Measurements from ENCODE around the gene SNCB. TPM values are rescaled to one million over a fixed set of nuclear protein-coding genes. Genes with fewer than 3 reads are reported as not detected.

Gene SNCB
- total and polyA plus RNA-seq, 2 of the 4 experiments (the other 2 are of a cell fraction): 0.41 TPM; not detected in 1

DNA sequence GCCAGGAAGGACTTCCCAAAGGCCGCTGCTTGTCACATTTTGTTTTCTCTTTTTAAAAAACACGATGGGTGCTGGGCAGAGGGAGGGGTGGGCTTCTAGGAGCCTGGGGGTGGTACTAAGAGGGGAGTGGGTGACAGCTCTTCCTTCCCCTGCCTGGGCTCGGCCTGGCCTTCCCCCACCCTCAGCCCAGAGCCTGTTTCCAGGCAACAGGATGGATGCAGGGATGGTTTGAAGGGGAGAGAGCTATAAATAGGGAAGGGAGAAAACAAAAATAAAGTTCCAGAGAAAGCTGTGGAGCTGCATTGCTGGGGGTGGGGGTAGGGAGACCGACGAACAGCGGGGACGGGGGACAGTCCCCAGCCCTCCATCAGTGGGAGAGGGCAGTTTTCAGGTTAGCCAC is 13.8 kb downstream of the SNCB start:
- H3K9ac ChIP-seq (ENCODE audit: low read depth, low read length): no peak overlapping the region
- no peak overlapping the region for H2AFZ ChIP-seq (replicated peaks; ENCODE audit: low read length, poor library complexity)
- dilution Hi-C loops (cut with HindIII; ENCODE audit: low sequenced_read_pairs, unreplicated experiment): no loop called here

More for the DNA sequence above, 13.8 kb downstream of the SNCB start:
- H3K36me3 ChIP-seq (ENCODE audit: control insufficient read depth, insufficient read depth, low read length): no peaks in the 10 kb centered on the region
- H3K9me1 ChIP-seq (ENCODE audit: insufficient read depth, low read length): peaks cover 24% of the 10 kb centered on the region
- H3K79me1 ChIP-seq (ENCODE audit: low read depth in 1 of 2, low read length in 2 of 2): peaks cover 0 to 4% of the 10 kb centered on the region in 2 experiments; a peak in 1 of 4 replicates
- H3K4me1 ChIP-seq (ENCODE audit: control insufficient read depth, insufficient read depth, low read length): peaks cover 32% of the 10 kb centered on the region
- 0 out of 2 replicates have a peak overlapping the region, but pooled peaks have one; percentile 72 for H2BK20ac ChIP-seq (ENCODE audit: low read depth, low read length)
- no peak overlapping the region for H3K14ac ChIP-seq (replicated peaks; ENCODE audit: low read depth, low read length)
- H2AK5ac ChIP-seq (ENCODE audit: low read depth, low read length): no peak overlapping the region
- H4K91ac ChIP-seq (ENCODE audit: insufficient read depth, low read depth, low read length): 0 out of 2 replicates have a peak overlapping the region, but pooled peaks have one; percentile 38
- peak overlapping the region; percentile 53 for H2BK120ac ChIP-seq (ENCODE audit: low read depth, low read length)
- ATAC-seq (ENCODE audit: low read depth) (no peak), DNase-seq (no peak)
- no peaks in the 10 kb centered on the region; the same call in 1 of the 2 replicates for H4K20me1 ChIP-seq (ENCODE audit: insufficient read depth, low read length)
- intact Hi-C loops (cut with micrococcal nuclease) (loop anchor here (5.0 kb wide), 1 partner anchor 199 kb away; the partner anchor contains the start of gene CLTB), in situ Hi-C loops (cut with MboI; ENCODE audit: low sequenced_read_pairs) (no loop called here)
- no peak overlapping the region for H3K4me3 ChIP-seq (ENCODE audit: insufficient read depth, low read depth, low read length)
- H3K27me3 ChIP-seq (ENCODE audit: control insufficient read depth, insufficient read depth, low read length): peaks cover 21% of the 10 kb centered on the region
- no peak overlapping the region for H3K4me2 ChIP-seq (ENCODE audit: low read depth, low read length)
- no peak overlapping the region for H3K27ac ChIP-seq (ENCODE audit: insufficient read depth, low read length)
- TF ChIP-seq ELK1 (IDR thresholded peaks at IDR 0.05; ENCODE audit: borderline replicate concordance, low read depth, low read length) (no peak), RAD21 (IDR thresholded peaks at IDR 0.05; ENCODE audit: low read length) (no peak), POLR2A (IDR thresholded peaks at IDR 0.05; ENCODE audit: low read depth, low read length) (no peak), NFE2L2 (IDR thresholded peaks at IDR 0.05; ENCODE audit: low read depth, low read length) (no peak), RFX5 (IDR thresholded peaks at IDR 0.05; ENCODE audit: low read depth, low read length) (no peak)
- TF ChIP-seq, protein P1, sequence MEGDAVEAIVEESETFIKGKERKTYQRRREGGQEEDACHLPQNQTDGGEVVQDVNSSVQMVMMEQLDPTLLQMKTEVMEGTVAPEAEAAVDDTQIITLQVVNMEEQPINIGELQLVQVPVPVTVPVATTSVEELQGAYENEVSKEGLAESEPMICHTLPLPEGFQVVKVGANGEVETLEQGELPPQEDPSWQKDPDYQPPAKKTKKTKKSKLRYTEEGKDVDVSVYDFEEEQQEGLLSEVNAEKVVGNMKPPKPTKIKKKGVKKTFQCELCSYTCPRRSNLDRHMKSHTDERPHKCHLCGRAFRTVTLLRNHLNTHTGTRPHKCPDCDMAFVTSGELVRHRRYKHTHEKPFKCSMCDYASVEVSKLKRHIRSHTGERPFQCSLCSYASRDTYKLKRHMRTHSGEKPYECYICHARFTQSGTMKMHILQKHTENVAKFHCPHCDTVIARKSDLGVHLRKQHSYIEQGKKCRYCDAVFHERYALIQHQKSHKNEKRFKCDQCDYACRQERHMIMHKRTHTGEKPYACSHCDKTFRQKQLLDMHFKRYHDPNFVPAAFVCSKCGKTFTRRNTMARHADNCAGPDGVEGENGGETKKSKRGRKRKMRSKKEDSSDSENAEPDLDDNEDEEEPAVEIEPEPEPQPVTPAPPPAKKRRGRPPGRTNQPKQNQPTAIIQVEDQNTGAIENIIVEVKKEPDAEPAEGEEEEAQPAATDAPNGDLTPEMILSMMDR (conservative IDR thresholded peaks at IDR 0.05; ENCODE audit: low read depth, low read length): no peak
- peak overlapping the region in 1 of 2 experiments; percentile 14; a peak in 1 of 4 replicates for H4K8ac ChIP-seq (ENCODE audit: low read depth in 2 of 2, low read length in 2 of 2)
- BruUV-seq (replicated peaks): no TSS peak
- no peak overlapping the region for H2BK15ac ChIP-seq (ENCODE audit: low read depth, low read length)
- WGBS, 2 experiments (ENCODE audit: extremely low coverage in 2 of 2, insufficient read length in 1 of 2): no CpG with 5 or more reads among the region's 7 CpGs
- H3K18ac ChIP-seq (ENCODE audit: low read depth, low read length): no peak overlapping the region
- no peak overlapping the region for H3K56ac ChIP-seq (ENCODE audit: extremely low read depth, insufficient read depth, low read length)
- ChIA-PET POLR2A (ENCODE audit: unreplicated experiment) (no interaction called here), CTCF (no interaction called here)
- peak overlapping the region; percentile 36 for H3K4ac ChIP-seq (ENCODE audit: low read depth, low read length)
- H3K9me3 ChIP-seq (ENCODE audit: control insufficient read depth, insufficient read depth, low read length): no peaks in the 10 kb centered on the region
- no peak overlapping the region for H4K5ac ChIP-seq (ENCODE audit: low read depth, low read length)
- H2AK9ac ChIP-seq (replicated peaks; ENCODE audit: low read depth, low read length, poor library complexity): peak overlapping the region; percentile 9
- no peak overlapping the region for H2BK5ac ChIP-seq (ENCODE audit: low read depth, low read length, poor library complexity, severe bottlenecking)
- no peak overlapping the region for H3K23ac ChIP-seq (ENCODE audit: low read depth, low read length)

Measured in IMR-90 (cell line).